Endothelial cell of umbilical vein (primary cell): ENCODE measurements around the gene GNAO1. TPM values are rescaled to one million over a fixed set of nuclear protein-coding genes. Genes with fewer than 3 reads are reported as not detected.

Experiments used
- BruUV-seq: library from RNA; stranded (reverse); fragments of 400-500 nt; replicated peaks from 2 replicates; lab custom pipeline; 2021; lab: Mats Ljungman, UMichigan
- CTCF ChIA-PET: fragments of 300-600, 350-600 bp; sonication (Branson Sonifier 250); formaldehyde crosslinking; loops from one replicate; lab custom pipeline; 2021; ENCODE audit warnings: antibody characterized with exemption, inconsistent platforms; lab: Charles Lee
- POLR2A ChIA-PET: fragments of 300-600, 350-600 bp; sonication (Branson Sonifier 250); formaldehyde crosslinking; loops from one replicate; lab custom pipeline; 2021; ENCODE audit warnings: antibody characterized with exemption, inconsistent platforms; lab: Charles Lee
- DNase-seq: peaks from one replicate; pipeline ENCODE4 v3.0.0-alpha.2; 2011; ENCODE audit warnings: low read depth, low spot score
- FAIRE-seq: peaks from 2 replicates; lab custom pipeline; 2011; peaks lifted over from hg19 to GRCh38; lab: Jason Lieb, UNC
- H2AFZ ChIP-seq: 2 replicates; pipeline ENCODE4 v1.6.0; 2012; ENCODE audit warnings: low read depth, low read length, control low read depth, inconsistent platforms
- H3K27ac ChIP-seq: 2 replicates; pipeline ENCODE4 v1.5.1; 2011; ENCODE audit warnings: low read depth, mild to moderate bottlenecking, control low read depth, low read length, moderate library complexity; ENCODE audit not compliant: insufficient read depth
- H3K27me3 ChIP-seq, 2 experiments: 2 replicates each; pipeline versions ENCODE4 v1.6.0 to v1.6.1; 2011; ENCODE audit warnings: low read length in 2 of 2, mixed read lengths in 1 of 2; ENCODE audit not compliant: control insufficient read depth in 2 of 2, insufficient read depth in 2 of 2
- H3K36me3 ChIP-seq, 2 experiments: 2 replicates in 1 of 2; 3 replicates in 1 of 2; pipeline ENCODE4 v1.5.1; 2011; ENCODE audit warnings: low read length in 2 of 2, mild to moderate bottlenecking in 1 of 2, moderate library complexity in 1 of 2; ENCODE audit not compliant: control insufficient read depth in 2 of 2, insufficient read depth in 2 of 2; ENCODE audit errors: extremely low read depth in 1 of 2
- H3K4me1 ChIP-seq: 3 replicates; pipeline ENCODE4 v1.5.1; 2011; ENCODE audit warnings: mild to moderate bottlenecking, low read length; ENCODE audit not compliant: control insufficient read depth, insufficient read depth; ENCODE audit errors: extremely low read depth
- H3K4me2 ChIP-seq: 2 replicates; pipeline ENCODE4 v1.6.1; 2011; ENCODE audit warnings: low read length, control low read depth, mixed read lengths; ENCODE audit not compliant: insufficient read depth
- H3K4me3 ChIP-seq, 3 experiments: fragments of 200-600 bp in 1 of 3; sonication (generic), shearing (Covaris generic) in 1 of 3; replicated peaks in 1 of 3; 2 replicates each; pipeline ENCODE4 v1.5.1; 2011 to 2016; ENCODE audit warnings: control low read depth in 3 of 3, low read length in 3 of 3, mild to moderate bottlenecking in 2 of 3, inconsistent platforms in 1 of 3, low read depth in 1 of 3, moderate library complexity in 1 of 3; ENCODE audit not compliant: insufficient read depth in 1 of 3
- H3K79me2 ChIP-seq: 2 replicates; pipeline ENCODE4 v1.6.0; 2012; ENCODE audit warnings: low read length, inconsistent platforms; ENCODE audit not compliant: control insufficient read depth, insufficient read depth
- H3K9ac ChIP-seq: replicated peaks from 2 replicates; pipeline ENCODE3; 2011; ENCODE audit warnings: low read length, control low read depth; ENCODE audit not compliant: insufficient read depth; ENCODE audit errors: extremely low read depth
- H3K9me1 ChIP-seq: replicated peaks from 3 replicates; pipeline ENCODE4 v1.6.0; 2011; ENCODE audit warnings: mild to moderate bottlenecking, low read length; ENCODE audit not compliant: control insufficient read depth, insufficient read depth; ENCODE audit errors: extremely low read depth
- H3K9me3 ChIP-seq: replicated peaks from 2 replicates; pipeline ENCODE4 v1.5.1; 2012; ENCODE audit warnings: low read length, inconsistent platforms; ENCODE audit not compliant: control insufficient read depth, insufficient read depth
- H4K20me1 ChIP-seq: replicated peaks from 2 replicates; pipeline ENCODE3; 2011; ENCODE audit warnings: mild to moderate bottlenecking, low read length; ENCODE audit not compliant: control insufficient read depth, insufficient read depth; ENCODE audit errors: extremely low read depth
- CTCF ChIP-seq, 2 donors: IDR thresholded peaks; 1 replicate in 1 of 2; 2 replicates in 1 of 2; pipeline ENCODE4 v1.5.1; 2011; ENCODE audit warnings: low read length in 2 of 2, mild to moderate bottlenecking in 2 of 2, moderate library complexity in 2 of 2, control low read depth in 1 of 2, inconsistent platforms in 1 of 2, low read depth in 1 of 2; ENCODE audit not compliant: insufficient read depth in 1 of 2; ENCODE audit errors: extremely low read depth in 1 of 2
- EZH2 ChIP-seq: IDR thresholded peaks from 2 replicates; pipeline ENCODE4 v1.6.1; 2012; ENCODE audit warnings: borderline replicate concordance, low read depth, mild to moderate bottlenecking, moderate library complexity, low read length, inconsistent platforms; ENCODE audit not compliant: severe bottlenecking
- FOS ChIP-seq: IDR thresholded peaks from 2 replicates; pipeline ENCODE4 v1.6.1; 2011; ENCODE audit warnings: mild to moderate bottlenecking, low read length, moderate library complexity, borderline replicate concordance; ENCODE audit not compliant: insufficient read depth
- GATA2 ChIP-seq: IDR thresholded peaks from 2 replicates; pipeline ENCODE4 v1.7.0; 2011; ENCODE audit warnings: low read depth, mild to moderate bottlenecking, moderate library complexity, mixed read lengths, low read length; ENCODE audit not compliant: insufficient read length, insufficient read depth
- JUN ChIP-seq: IDR thresholded peaks from 2 replicates; pipeline ENCODE4 v1.6.1; 2011; ENCODE audit warnings: borderline replicate concordance, low read depth; ENCODE audit not compliant: insufficient read length, insufficient read depth
- MYC ChIP-seq: IDR thresholded peaks from one replicate; pipeline ENCODE4 v1.6.1; 2011; ENCODE audit warnings: mild to moderate bottlenecking, low read depth, low read length
- POLR2A ChIP-seq: IDR thresholded peaks from 2 replicates; pipeline ENCODE4 v1.6.1; 2012; ENCODE audit warnings: low read depth, mild to moderate bottlenecking, control low read depth, low read length
- POLR2AphosphoS5 ChIP-seq: IDR thresholded peaks from 2 replicates; pipeline ENCODE4 v1.6.1; 2012; ENCODE audit warnings: low read depth, mild to moderate bottlenecking, control low read depth, low read length, moderate library complexity; ENCODE audit not compliant: insufficient read depth
- dilution Hi-C: fragments of 300-500 bp; cut with MboI; formaldehyde crosslinking; loops from one replicate; pipeline ENCODE4 v1.15.0; 2019; ENCODE audit warnings: low sequenced_read_pairs; ENCODE audit not compliant: extremely low pct_ligation_motif_present
- intact Hi-C: fragments of 100-400 bp; cut with micrococcal nuclease; formaldehyde crosslinking; loops from one replicate; pipeline ENCODE4 v1.10.0; 2022
- polyA plus RNA-seq, 4 experiments: library from polyadenylated mRNA; depleted of rRNA in 3 of 4; stranded (reverse) in 3 of 4; unstranded in 1 of 4; fragments of >200 nt; gene quantifications; 2 replicates each; pipeline versions ENCODE4 v1.2.1 to v1.2.3, GENCODE V29; 2011 to 2012; ENCODE audit warnings: missing spikeins in 1 of 4
- total RNA-seq: library from RNA; stranded (reverse); gene quantifications from 2 replicates; pipeline ENCODE4 v1.2.3, GENCODE V29; 2021
- TF ChIP-seq, protein P1 (sequence below): IDR thresholded peaks from 2 replicates; pipeline ENCODE4 v1.6.1; 2011; ENCODE audit not compliant: insufficient read depth, insufficient read length

Gene GNAO1
- total and polyA plus RNA-seq, 2 donors (not counting 3 experiments of a cell fraction or from before 2014, with no cell fraction given), result not detected

DNA sequence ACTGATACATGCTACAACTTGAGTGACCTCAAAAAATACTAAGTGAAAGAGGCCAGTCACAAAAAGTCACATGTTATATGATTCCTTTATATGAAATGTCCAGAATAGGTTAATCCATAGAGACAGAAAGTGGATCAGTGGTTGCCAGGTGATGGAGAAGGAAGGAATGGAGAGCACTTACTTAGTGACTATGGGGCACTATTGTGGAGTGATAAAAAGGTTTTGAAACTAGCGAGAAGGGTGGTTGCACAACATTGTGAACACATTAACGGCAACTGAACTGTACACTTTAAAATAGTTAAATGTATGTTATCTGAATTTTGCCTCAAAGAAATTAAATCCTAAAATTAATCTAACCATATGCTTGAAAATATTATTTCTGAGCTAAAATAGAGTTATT, 208.2 kb downstream of the GNAO1 start:
- no peaks in the 10 kb centered on the region for H3K9me1 ChIP-seq
- CTCF ChIA-PET, result interaction anchor here (1.2 kb wide), 1 partner anchor 10 kb away, joined by 3 read pairs; no protein-coding TSS in a partner anchor
- peaks cover 10 to 12% of the 10 kb centered on the region in 2 experiments for H3K36me3 ChIP-seq
- no peak for TF ChIP-seq GATA2
- no peak for TF ChIP-seq CTCF (IDR thresholded peaks at IDR 0.05; ENCODE audit: extremely low read depth in 1 of 2, insufficient read depth in 1 of 2, low read depth in 1 of 2, low read length in 2 of 2)
- TF ChIP-seq, protein P1, sequence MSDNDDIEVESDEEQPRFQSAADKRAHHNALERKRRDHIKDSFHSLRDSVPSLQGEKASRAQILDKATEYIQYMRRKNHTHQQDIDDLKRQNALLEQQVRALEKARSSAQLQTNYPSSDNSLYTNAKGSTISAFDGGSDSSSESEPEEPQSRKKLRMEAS, result no peak
- TF ChIP-seq POLR2A, result no peak
- no peak for TF ChIP-seq FOS
- no peak for TF ChIP-seq EZH2
- no peak for TF ChIP-seq POLR2AphosphoS5
- no peak for TF ChIP-seq MYC
- TF ChIP-seq JUN, result no peak
- FAIRE-seq (no peak), DNase-seq (no peak)
- POLR2A ChIA-PET, result no interaction called here
- intact Hi-C loops (no loop called here), dilution Hi-C loops (no loop called here)
- H3K79me2 ChIP-seq, result no peaks in the 10 kb centered on the region
- no peak overlapping the region for H3K9ac ChIP-seq
- no peak overlapping the region for H3K27ac ChIP-seq
- no peaks in the 10 kb centered on the region for H4K20me1 ChIP-seq
- H3K4me1 ChIP-seq, result no peaks in the 10 kb centered on the region
- H3K4me3 ChIP-seq, result no peak overlapping the region
- no peak overlapping the region for H3K4me2 ChIP-seq
- no peak overlapping the region for H2AFZ ChIP-seq
- H3K27me3 ChIP-seq, result no peaks in the 10 kb centered on the region
- no peaks in the 10 kb centered on the region for H3K9me3 ChIP-seq
- no TSS peak for BruUV-seq
